Measurements from ENCODE around the gene ARL13B.

DNA sequence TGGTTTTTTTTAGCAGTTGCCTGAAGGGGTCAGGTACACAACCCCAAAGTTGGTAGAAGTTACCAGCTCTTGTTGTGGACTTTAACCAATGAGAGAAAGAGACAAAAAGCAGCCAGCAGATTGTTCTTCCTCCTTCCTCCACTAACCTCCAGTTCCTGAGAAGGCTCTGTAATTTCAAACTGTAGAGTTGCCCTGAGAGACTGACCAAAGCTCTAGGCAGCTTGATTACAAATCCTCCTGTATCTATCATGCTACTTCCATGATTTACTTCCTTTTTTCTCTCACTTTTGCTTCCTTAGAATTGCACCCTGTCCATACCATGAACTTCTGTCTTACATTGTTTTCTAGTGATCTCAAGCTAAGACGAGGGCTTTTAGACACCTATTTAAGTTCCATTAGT, 112.1 kb downstream of the ARL13B start:
- TF ChIP-seq, protein P1, sequence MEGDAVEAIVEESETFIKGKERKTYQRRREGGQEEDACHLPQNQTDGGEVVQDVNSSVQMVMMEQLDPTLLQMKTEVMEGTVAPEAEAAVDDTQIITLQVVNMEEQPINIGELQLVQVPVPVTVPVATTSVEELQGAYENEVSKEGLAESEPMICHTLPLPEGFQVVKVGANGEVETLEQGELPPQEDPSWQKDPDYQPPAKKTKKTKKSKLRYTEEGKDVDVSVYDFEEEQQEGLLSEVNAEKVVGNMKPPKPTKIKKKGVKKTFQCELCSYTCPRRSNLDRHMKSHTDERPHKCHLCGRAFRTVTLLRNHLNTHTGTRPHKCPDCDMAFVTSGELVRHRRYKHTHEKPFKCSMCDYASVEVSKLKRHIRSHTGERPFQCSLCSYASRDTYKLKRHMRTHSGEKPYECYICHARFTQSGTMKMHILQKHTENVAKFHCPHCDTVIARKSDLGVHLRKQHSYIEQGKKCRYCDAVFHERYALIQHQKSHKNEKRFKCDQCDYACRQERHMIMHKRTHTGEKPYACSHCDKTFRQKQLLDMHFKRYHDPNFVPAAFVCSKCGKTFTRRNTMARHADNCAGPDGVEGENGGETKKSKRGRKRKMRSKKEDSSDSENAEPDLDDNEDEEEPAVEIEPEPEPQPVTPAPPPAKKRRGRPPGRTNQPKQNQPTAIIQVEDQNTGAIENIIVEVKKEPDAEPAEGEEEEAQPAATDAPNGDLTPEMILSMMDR (conservative IDR thresholded peaks at IDR 0.05) = no peak
- TF ChIP-seq ZFX (IDR thresholded peaks at IDR 0.05) = no peak

Data from C4-2B (cell line).